ENCODE results near the gene CDKAL1. TPM values are rescaled to one million over a fixed set of nuclear protein-coding genes. Genes with fewer than 3 reads are reported as not detected.

CDKAL1 gene
- total and polyA plus RNA-seq, 4 donors, result 2.0 to 12.9 (median 6.7) TPM

GRCh38 chr6:20680697-20681165, 146.5 kb downstream of the CDKAL1 start:
- 63% methylated on average over 4 of the region's 4 CpGs for WGBS
- no peaks in the 10 kb centered on the region for H3K36me3 ChIP-seq (ENCODE audit: control insufficient read depth in 4 of 4, insufficient read depth in 3 of 4, low read depth in 1 of 4, low read length in 3 of 4)
- TF ChIP-seq FOXA2 (IDR thresholded peaks at IDR 0.05), result no peak
- TF ChIP-seq SP1 (IDR thresholded peaks at IDR 0.05), result no peak
- TF ChIP-seq CTCF (IDR thresholded peaks at IDR 0.05; ENCODE audit: low read depth, low read length, missing input control), result no peak
- TF ChIP-seq GABPA (IDR thresholded peaks at IDR 0.05 in 1 of 2, conservative IDR thresholded peaks at IDR 0.05 in 1 of 2), result no peak
- TF ChIP-seq MAX (IDR thresholded peaks at IDR 0.05), result no peak
- no peak for TF ChIP-seq HNF4G (IDR thresholded peaks at IDR 0.05)
- no peak for TF ChIP-seq HNF4A (conservative IDR thresholded peaks at IDR 0.05)
- TF ChIP-seq TAF1 (conservative IDR thresholded peaks at IDR 0.05), result no peak
- TF ChIP-seq RXRA (IDR thresholded peaks at IDR 0.05), result no peak
- TF ChIP-seq YY1 (IDR thresholded peaks at IDR 0.05), result no peak
- no peak for TF ChIP-seq ATF3 (IDR thresholded peaks at IDR 0.05)
- no peak for TF ChIP-seq JUND (IDR thresholded peaks at IDR 0.05)
- no peak for TF ChIP-seq NR2F2 (IDR thresholded peaks at IDR 0.05)
- TF ChIP-seq EGR1 (IDR thresholded peaks at IDR 0.05; ENCODE audit: low read depth in 2 of 2), result no peak
- TF ChIP-seq RAD21 (IDR thresholded peaks at IDR 0.05), result no peak
- TF ChIP-seq FOXA1 (IDR thresholded peaks at IDR 0.05), result no peak
- TF ChIP-seq ZBTB33 (IDR thresholded peaks at IDR 0.05), result no peak
- H3K27me3 ChIP-seq (ENCODE audit: control insufficient read depth in 4 of 4, insufficient read depth in 4 of 4, low read length in 3 of 4), result no peaks in the 10 kb centered on the region
- no peak for DNase-seq (ENCODE audit: low spot score)
- no peak overlapping the region for H3K4me3 ChIP-seq (ENCODE audit: low read depth in 1 of 3, low read length in 3 of 3)
- H3K4me1 ChIP-seq (ENCODE audit: control insufficient read depth in 4 of 4, insufficient read depth in 4 of 4, low read length in 3 of 4), result peaks cover 0 to 5% (median 0%) of the 10 kb centered on the region in 4 donors
- no peaks in the 10 kb centered on the region for H3K9me3 ChIP-seq (ENCODE audit: control insufficient read depth in 4 of 4, low read length in 3 of 4)
- no peak overlapping the region for H3K27ac ChIP-seq (ENCODE audit: low read depth in 1 of 2, low read length in 2 of 2)
- H3K9ac ChIP-seq (ENCODE audit: low read depth in 1 of 2, low read length in 2 of 2), result no peak overlapping the region

- no peak for DNase-seq (ENCODE audit: low spot score)
- TF ChIP-seq SP1 (IDR thresholded peaks at IDR 0.05) (no peak), MAX (IDR thresholded peaks at IDR 0.05) (no peak), FOXA1 (IDR thresholded peaks at IDR 0.05) (no peak), HNF4A (conservative IDR thresholded peaks at IDR 0.05) (peak in 1 of 2 donors; percentile 12), HNF4G (IDR thresholded peaks at IDR 0.05) (no peak), CTCF (IDR thresholded peaks at IDR 0.05; ENCODE audit: low read depth, low read length, missing input control) (no peak)
- H3K9me3 ChIP-seq (ENCODE audit: control insufficient read depth in 4 of 4, low read length in 3 of 4), result no peaks in the 10 kb centered on the region
- H3K27me3 ChIP-seq (ENCODE audit: control insufficient read depth in 4 of 4, insufficient read depth in 4 of 4, low read length in 3 of 4), result no peaks in the 10 kb centered on the region
- no peak overlapping the region for H3K4me3 ChIP-seq (ENCODE audit: low read depth in 1 of 3, low read length in 3 of 3)
- H3K27ac ChIP-seq (ENCODE audit: low read depth in 1 of 2, low read length in 2 of 2), result no peak overlapping the region
- no peaks in the 10 kb centered on the region for H3K36me3 ChIP-seq (ENCODE audit: control insufficient read depth in 4 of 4, insufficient read depth in 3 of 4, low read depth in 1 of 4, low read length in 3 of 4)
- peaks cover 0 to 5% (median 0%) of the 10 kb centered on the region in 4 donors for H3K4me1 ChIP-seq (ENCODE audit: control insufficient read depth in 4 of 4, insufficient read depth in 4 of 4, low read length in 3 of 4)
- no peak overlapping the region for H3K9ac ChIP-seq (ENCODE audit: low read depth in 1 of 2, low read length in 2 of 2)
These were observed 147.0 kb downstream of the CDKAL1 start for GRCh38 chr6:20681243-20681684.

Measured in liver (tissue), 9 donors.